Measurements from ENCODE around the gene CEP131.

DNA sequence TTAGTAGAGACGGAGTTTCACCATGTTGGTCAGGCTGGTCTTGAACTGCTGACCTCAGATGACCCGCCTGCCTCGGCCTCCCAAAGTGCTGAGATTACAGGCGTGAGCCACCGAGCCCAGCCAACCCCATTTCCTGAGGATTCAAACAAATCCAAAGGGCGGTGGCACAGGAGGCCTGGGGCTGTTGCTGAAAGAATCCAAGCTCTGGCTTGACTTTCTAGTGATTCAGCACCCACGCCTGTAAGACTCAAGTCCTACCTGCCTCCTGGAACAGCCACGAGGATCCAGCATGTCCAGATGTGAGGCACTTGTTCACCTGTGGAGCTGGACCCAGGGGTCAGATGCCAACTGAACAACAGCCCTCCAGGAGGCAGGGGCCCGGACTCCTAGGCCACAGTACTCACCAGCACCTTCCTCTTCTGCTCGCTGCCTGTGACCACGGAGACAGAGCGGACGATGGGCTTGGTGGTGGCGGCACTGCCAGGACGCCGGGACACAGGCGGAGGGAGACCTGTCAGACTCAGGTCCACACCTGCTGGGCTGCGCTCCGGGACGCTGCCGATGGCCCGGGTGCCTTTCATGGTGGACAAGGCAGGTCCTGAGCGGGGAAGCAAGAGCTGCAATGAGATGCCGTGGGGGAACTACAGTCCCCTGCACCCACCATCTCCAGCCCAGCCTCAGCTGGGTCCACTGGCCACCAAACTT lies 3.1 kb downstream of the CEP131 start:
- TF ChIP-seq, protein P1, sequence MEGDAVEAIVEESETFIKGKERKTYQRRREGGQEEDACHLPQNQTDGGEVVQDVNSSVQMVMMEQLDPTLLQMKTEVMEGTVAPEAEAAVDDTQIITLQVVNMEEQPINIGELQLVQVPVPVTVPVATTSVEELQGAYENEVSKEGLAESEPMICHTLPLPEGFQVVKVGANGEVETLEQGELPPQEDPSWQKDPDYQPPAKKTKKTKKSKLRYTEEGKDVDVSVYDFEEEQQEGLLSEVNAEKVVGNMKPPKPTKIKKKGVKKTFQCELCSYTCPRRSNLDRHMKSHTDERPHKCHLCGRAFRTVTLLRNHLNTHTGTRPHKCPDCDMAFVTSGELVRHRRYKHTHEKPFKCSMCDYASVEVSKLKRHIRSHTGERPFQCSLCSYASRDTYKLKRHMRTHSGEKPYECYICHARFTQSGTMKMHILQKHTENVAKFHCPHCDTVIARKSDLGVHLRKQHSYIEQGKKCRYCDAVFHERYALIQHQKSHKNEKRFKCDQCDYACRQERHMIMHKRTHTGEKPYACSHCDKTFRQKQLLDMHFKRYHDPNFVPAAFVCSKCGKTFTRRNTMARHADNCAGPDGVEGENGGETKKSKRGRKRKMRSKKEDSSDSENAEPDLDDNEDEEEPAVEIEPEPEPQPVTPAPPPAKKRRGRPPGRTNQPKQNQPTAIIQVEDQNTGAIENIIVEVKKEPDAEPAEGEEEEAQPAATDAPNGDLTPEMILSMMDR (IDR thresholded peaks at IDR 0.05; ENCODE audit: poor library complexity, severe bottlenecking): no peak
- TF ChIP-seq EP300 (conservative IDR thresholded peaks at IDR 0.05; ENCODE audit: poor library complexity, severe bottlenecking) (no peak), RAD21 (conservative IDR thresholded peaks at IDR 0.05) (no peak), TAF1 (IDR thresholded peaks at IDR 0.05; ENCODE audit: low read depth) (no peak), EZH2 (IDR thresholded peaks at IDR 0.05; ENCODE audit: borderline replicate concordance, insufficient read depth, low read length, poor library complexity, severe bottlenecking) (no peak), MXI1 (conservative IDR thresholded peaks at IDR 0.05; ENCODE audit: poor library complexity, severe bottlenecking) (no peak)
